Cardiac muscle cell (in vitro differentiated cells and primary cell): ENCODE results near the gene TOPAZ1. TPM values are rescaled to one million over a fixed set of nuclear protein-coding genes. Genes with fewer than 3 reads are reported as not detected.

Experiments used
- DNase-seq, 2 donors: peaks; one replicate each; pipeline versions ENCODE4 v3.0.0 to v3.0.0-alpha.2; 2010 to 2017; ENCODE audit warnings: low read depth in 1 of 2, low spot score in 1 of 2
- H3K27ac ChIP-seq: fragments of 200-600 bp; sonication (generic); 2 replicates; pipeline ENCODE4 v1.5.1; 2016
- H3K27me3 ChIP-seq: fragments of 200-600 bp; sonication (generic); 2 replicates; pipeline ENCODE4 v1.6.0; 2016; ENCODE audit warnings: control low read depth
- H3K36me3 ChIP-seq: fragments of 200-600 bp; sonication (generic); 2 replicates; pipeline ENCODE4 v1.5.1; 2016; ENCODE audit warnings: control low read depth
- H3K4me1 ChIP-seq: fragments of 200-600 bp; sonication (generic); 2 replicates; pipeline ENCODE4 v1.8.1; 2017; ENCODE audit warnings: low read depth, mild to moderate bottlenecking, mixed run types
- H3K4me3 ChIP-seq: fragments of 200-600 bp; sonication (generic); 2 replicates; pipeline ENCODE4 v1.5.1; 2016; ENCODE audit warnings: mild to moderate bottlenecking
- H3K9me3 ChIP-seq: fragments of 200-600 bp; sonication (generic); 2 replicates; pipeline ENCODE4 v1.5.1; 2017; ENCODE audit warnings: low read depth, mild to moderate bottlenecking, control low read depth
- CTCF ChIP-seq: IDR thresholded peaks from 2 replicates; pipeline ENCODE4 v1.5.1; 2012; ENCODE audit warnings: low read depth, mild to moderate bottlenecking, low read length
- polyA plus RNA-seq: library from polyadenylated mRNA; unstranded; fragments of >200 nt; fragmentation: Nextera tagmentation; extraction: Ambion mirVana; gene quantifications from 2 replicates; pipeline ENCODE4 v1.2.1, GENCODE V29; 2016
- total RNA-seq: library from RNA; depleted of rRNA; stranded (reverse); fragments of >200 nt; gene quantifications from 2 replicates; pipeline ENCODE4 v1.2.3, GENCODE V29; 2016

Gene TOPAZ1
- total and polyA plus RNA-seq, 2 experiments from 2014 or later: not detected

GRCh38 chr3:44236485-44236908 is 5.2 kb upstream of the TOPAZ1 start:
- Histone ChIP-seq H3K4me3 (no peak overlapping the region), H3K27ac (no peak overlapping the region), H3K9me3 (no peaks in the 10 kb centered on the region), H3K36me3 (no peaks in the 10 kb centered on the region), H3K27me3 (no peaks in the 10 kb centered on the region), H3K4me1 (peaks cover 5% of the 10 kb centered on the region)
- DNase-seq: no peak
- no peak for TF ChIP-seq CTCF

- no peak for TF ChIP-seq CTCF
- no peak overlapping the region for H3K4me3 ChIP-seq
- H3K27ac ChIP-seq: no peak overlapping the region
- peaks cover 5% of the 10 kb centered on the region for H3K4me1 ChIP-seq
- H3K27me3 ChIP-seq: no peaks in the 10 kb centered on the region
- no peaks in the 10 kb centered on the region for H3K9me3 ChIP-seq
- DNase-seq: no peak
- no peaks in the 10 kb centered on the region for H3K36me3 ChIP-seq
These were observed 4.5 kb upstream of the TOPAZ1 start for GRCh38 chr3:44237161-44237560.

GRCh38 chr3:44237665-44238064 is 4.0 kb upstream of the TOPAZ1 start:
- peak in 1 of 2 donors; percentile 34 for DNase-seq
- Histone ChIP-seq H3K9me3 (no peaks in the 10 kb centered on the region), H3K27me3 (no peaks in the 10 kb centered on the region), H3K27ac (no peak overlapping the region), H3K4me1 (peaks cover 5% of the 10 kb centered on the region), H3K4me3 (no peak overlapping the region), H3K36me3 (no peaks in the 10 kb centered on the region)
- TF ChIP-seq CTCF: no peak

- H3K27ac ChIP-seq: no peak overlapping the region
- no peaks in the 10 kb centered on the region for H3K36me3 ChIP-seq
- no peaks in the 10 kb centered on the region for H3K9me3 ChIP-seq
- peaks cover 5% of the 10 kb centered on the region for H3K4me1 ChIP-seq
- no peak for DNase-seq
- no peak for TF ChIP-seq CTCF
- no peak overlapping the region for H3K4me3 ChIP-seq
- H3K27me3 ChIP-seq: no peaks in the 10 kb centered on the region
These were observed 2.8 kb upstream of the TOPAZ1 start for GRCh38 chr3:44238889-44239288.

GRCh38 chr3:44240061-44240460 is 1.6 kb upstream of the TOPAZ1 start:
- H3K27me3 ChIP-seq: no peaks in the 10 kb centered on the region
- peaks cover 5% of the 10 kb centered on the region for H3K4me1 ChIP-seq
- DNase-seq: no peak
- H3K9me3 ChIP-seq: no peaks in the 10 kb centered on the region
- H3K27ac ChIP-seq: no peak overlapping the region
- no peaks in the 10 kb centered on the region for H3K36me3 ChIP-seq
- TF ChIP-seq CTCF: no peak
- no peak overlapping the region for H3K4me3 ChIP-seq

GRCh38 chr3:44242721-44243120 is 1.0 kb downstream of the TOPAZ1 start:
- no peak overlapping the region for H3K27ac ChIP-seq
- H3K4me1 ChIP-seq: no peaks in the 10 kb centered on the region
- TF ChIP-seq CTCF: no peak
- H3K4me3 ChIP-seq: no peak overlapping the region
- no peak for DNase-seq
- H3K9me3 ChIP-seq: no peaks in the 10 kb centered on the region
- H3K27me3 ChIP-seq: no peaks in the 10 kb centered on the region
- H3K36me3 ChIP-seq: no peaks in the 10 kb centered on the region
